BJ (cell line): ENCODE results near the gene CRACR2B. TPM values are rescaled to one million over a fixed set of nuclear protein-coding genes. Genes with fewer than 3 reads are reported as not detected.

ENCODE experiments used
- CTCF ChIA-PET: fragments of 350-600 bp; formaldehyde crosslinking; extraction: SDS; loops from one replicate; lab custom pipeline; 2021; ENCODE audit warnings: antibody characterized with exemption, inconsistent platforms; lab: Yijun Ruan, JAX
- POLR2A ChIA-PET: fragments of 300-600 bp; sonication (Branson Sonifier 250); formaldehyde crosslinking; extraction: SDS; loops from one replicate; lab custom pipeline; 2021; ENCODE audit warnings: antibody characterized with exemption; lab: Charles Lee
- DNase-seq: peaks from one replicate; pipeline ENCODE4 v3.0.0-alpha.2; 2011; ENCODE audit warnings: low read depth
- H3K27me3 ChIP-seq: 2 replicates; pipeline ENCODE4 v1.6.0; 2011; ENCODE audit warnings: low read length; ENCODE audit not compliant: control insufficient read depth, insufficient read depth
- H3K36me3 ChIP-seq: 2 replicates; pipeline ENCODE4 v1.5.1; 2011; ENCODE audit warnings: low read length; ENCODE audit not compliant: control insufficient read depth, insufficient read depth
- H3K4me3 ChIP-seq: 2 replicates; pipeline ENCODE4 v1.5.1; 2011; ENCODE audit warnings: low read depth, mild to moderate bottlenecking, control low read depth, low read length
- polyA plus RNA-seq: library from polyadenylated mRNA; depleted of rRNA; stranded (reverse); fragments of >200 nt; gene quantifications from 2 replicates; pipeline ENCODE4 v1.2.3, GENCODE V29; 2011
- TF ChIP-seq, protein P1 (sequence below): IDR thresholded peaks from 2 replicates; pipeline ENCODE4 v1.5.1; 2011; ENCODE audit warnings: low read depth, mild to moderate bottlenecking, control low read depth, inconsistent platforms, low read length, moderate library complexity; ENCODE audit not compliant: insufficient read depth

Gene CRACR2B
- polyA plus RNA-seq, 1 experiment: 0.16 TPM

DNA sequence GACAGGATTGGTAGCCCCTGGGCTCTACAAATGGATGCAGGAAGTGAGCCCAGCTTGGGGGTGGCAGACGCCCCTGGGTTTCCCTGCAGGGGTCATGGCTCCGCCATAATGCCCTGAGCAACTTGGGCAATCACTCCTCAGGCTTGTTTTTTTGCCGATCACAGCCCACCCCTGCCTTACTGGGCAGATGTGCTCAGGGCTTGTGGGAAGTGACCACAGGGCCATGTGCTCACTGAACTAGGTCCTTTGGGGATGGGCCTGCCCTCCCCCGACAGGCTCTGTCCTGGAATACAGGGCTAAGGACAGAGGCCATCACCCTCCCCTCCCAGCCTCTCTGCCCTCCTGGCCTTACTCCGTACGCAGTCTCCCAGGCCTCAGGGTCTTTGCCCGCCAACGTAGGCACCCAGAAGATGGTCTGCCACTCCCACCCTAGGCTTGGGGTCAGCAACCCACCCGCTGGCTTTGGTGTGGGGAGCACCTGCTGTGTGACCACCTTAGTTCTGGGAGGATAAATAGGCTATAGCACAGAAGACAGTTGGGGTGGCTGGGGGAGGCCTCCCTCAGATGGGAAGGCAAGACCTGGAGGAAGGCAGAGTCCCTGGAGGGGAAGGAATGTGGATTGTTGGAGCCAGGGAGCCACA, 14.1 kb upstream of the CRACR2B start:
- CTCF ChIA-PET: no interaction called here

DNA sequence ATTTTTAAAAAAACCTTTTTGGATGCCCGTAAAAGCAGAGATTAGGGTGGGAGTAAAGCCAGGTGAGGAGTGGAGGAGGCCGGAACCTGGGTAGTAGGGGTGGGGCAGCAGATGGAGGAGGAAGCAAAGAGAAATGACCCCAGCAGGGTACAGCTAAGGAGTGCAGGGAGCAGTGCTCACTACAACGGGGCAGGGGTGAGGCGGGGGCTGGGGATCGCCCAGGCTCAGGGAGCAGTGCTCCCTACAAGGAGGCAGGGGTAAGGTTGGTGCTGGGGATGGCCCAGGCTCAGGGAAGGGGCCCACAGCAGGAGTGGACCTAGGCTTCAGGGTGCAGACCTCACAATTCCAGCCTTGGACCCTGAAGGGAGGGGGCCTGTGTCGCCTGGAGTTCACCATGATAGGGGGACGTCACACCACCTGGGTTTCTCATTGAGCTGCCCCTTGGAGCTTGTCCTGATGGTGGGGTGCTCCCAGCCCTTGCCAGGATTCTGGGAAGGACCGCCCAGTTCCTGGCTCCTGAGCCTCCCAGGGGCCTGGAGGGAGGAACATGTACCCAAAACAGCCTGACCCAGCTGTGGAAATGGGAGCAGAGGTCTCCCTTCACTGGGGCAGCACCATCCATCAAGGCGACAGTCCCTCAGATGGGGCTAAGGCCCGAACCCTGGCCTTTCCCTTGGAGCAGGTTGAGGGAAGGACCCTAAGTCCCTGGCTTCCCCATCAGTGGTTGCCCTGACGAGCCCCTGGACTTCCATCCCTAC, 11.9 kb upstream of the CRACR2B start:
- Histone ChIP-seq H3K4me3 (no peak overlapping the region), H3K27me3 (no peaks in the 10 kb centered on the region), H3K36me3 (peaks cover 23% of the 10 kb centered on the region)
- POLR2A ChIA-PET: interaction anchor here (0.6 kb wide), 1 partner anchor 27 kb away, joined by 3 read pairs; the partner anchor contains the start of gene TSPAN4
- DNase-seq: no peak
- CTCF ChIA-PET: no interaction called here
- TF ChIP-seq, protein P1, sequence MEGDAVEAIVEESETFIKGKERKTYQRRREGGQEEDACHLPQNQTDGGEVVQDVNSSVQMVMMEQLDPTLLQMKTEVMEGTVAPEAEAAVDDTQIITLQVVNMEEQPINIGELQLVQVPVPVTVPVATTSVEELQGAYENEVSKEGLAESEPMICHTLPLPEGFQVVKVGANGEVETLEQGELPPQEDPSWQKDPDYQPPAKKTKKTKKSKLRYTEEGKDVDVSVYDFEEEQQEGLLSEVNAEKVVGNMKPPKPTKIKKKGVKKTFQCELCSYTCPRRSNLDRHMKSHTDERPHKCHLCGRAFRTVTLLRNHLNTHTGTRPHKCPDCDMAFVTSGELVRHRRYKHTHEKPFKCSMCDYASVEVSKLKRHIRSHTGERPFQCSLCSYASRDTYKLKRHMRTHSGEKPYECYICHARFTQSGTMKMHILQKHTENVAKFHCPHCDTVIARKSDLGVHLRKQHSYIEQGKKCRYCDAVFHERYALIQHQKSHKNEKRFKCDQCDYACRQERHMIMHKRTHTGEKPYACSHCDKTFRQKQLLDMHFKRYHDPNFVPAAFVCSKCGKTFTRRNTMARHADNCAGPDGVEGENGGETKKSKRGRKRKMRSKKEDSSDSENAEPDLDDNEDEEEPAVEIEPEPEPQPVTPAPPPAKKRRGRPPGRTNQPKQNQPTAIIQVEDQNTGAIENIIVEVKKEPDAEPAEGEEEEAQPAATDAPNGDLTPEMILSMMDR: no peak

More for the DNA sequence above, 14.1 kb upstream of the CRACR2B start:
- Histone ChIP-seq H3K4me3 (no peak overlapping the region), H3K27me3 (no peaks in the 10 kb centered on the region), H3K36me3 (peaks cover 23% of the 10 kb centered on the region)
- POLR2A ChIA-PET: no interaction called here
- no peak for DNase-seq
- TF ChIP-seq, protein P1: no peak

DNA sequence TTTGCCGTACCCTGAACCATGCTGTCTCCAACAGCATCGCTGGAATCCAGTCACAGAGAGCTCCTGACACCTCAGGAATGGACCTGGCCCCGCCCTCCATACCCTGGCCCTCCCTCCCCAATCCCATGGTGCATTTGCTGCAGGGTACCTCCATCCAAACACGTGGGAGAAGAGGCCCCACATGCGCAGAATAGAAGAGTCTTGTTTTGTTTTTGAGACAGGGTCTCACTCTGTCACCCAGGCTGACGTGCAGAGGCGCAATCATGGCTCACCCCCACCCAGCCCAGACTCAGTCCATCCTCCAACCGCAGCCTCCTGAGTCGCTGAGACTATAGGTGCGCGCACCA, 11.3 kb upstream of the CRACR2B start:
- ChIA-PET CTCF (no interaction called here), POLR2A (interaction anchor here (0.6 kb wide), 1 partner anchor 26 kb away, joined by 3 read pairs; the partner anchor contains the start of gene TSPAN4)
- no peak for DNase-seq
- Histone ChIP-seq H3K36me3 (peaks cover 22% of the 10 kb centered on the region), H3K27me3 (no peaks in the 10 kb centered on the region), H3K4me3 (no peak overlapping the region)
- TF ChIP-seq, protein P1: no peak

DNA sequence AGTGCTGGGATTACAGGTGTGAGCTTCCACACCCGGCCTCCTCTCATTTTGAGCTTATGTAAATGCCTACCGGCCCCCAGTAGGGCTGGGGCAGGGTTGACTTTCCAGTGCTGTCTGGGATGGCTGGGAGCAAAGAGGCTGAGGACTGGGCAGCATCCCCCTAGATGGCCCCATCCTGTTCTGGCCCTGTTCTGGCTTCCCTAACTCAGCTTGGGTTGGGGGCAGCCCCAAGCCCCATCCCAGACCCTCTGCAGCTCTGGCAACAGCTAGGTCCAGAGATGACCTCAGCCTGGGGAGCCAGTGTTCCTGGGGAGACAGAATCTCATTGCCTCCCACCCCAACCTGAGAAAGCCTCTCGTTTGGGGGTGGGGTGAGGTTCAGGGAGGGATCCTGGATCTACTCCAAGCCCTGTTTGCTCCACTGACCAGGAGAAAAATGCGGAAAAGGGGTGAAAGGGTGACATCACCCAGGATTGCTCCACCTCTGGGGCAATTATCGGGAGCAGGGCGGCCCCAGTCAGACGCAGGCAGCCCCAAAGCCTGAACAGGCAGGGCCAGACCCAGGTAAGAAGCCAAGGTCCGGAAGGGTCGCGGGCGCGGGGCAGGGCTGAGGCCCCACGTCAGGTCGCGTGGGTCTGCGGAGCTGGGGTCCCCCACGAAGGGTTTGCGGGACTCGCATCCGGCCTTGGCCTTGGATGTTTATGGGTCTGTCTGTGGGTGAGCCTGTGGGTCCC, 9.2 kb upstream of the CRACR2B start, which contains the start of gene PNPLA2:
Gene PNPLA2, plus strand, starts transcription at position 519 of the 733 bp plus-strand sequence. CDS start 805 bp downstream, outside the sequence.
- Histone ChIP-seq H3K4me3 (peak within 1 kb of the TSS; percentile 83), H3K27me3 (no peaks in the 10 kb centered on the region), H3K36me3 (peaks cover 15% of the 10 kb centered on the region)
- TF ChIP-seq, protein P1: no peak
- ChIA-PET POLR2A (interaction anchor here (0.7 to 2.1 kb wide), 6 partner anchors 8 to 331 kb away, joined by 3 to 32 read pairs (median 8); partner anchors contain the start of genes CD151, RPLP2 and TSPAN4), CTCF (interaction anchor here (1.0 to 1.9 kb wide), 6 partner anchors 9 to 233 kb away, joined by 3 to 8 read pairs (median 4); no protein-coding TSS in a partner anchor)
- DNase-seq: no peak
